IPS-11a (cell line): ENCODE results near the gene SPRR3.

Experiments used
- H3K4me3 ChIP-seq: one replicate; pipeline ENCODE4 v1.5.1; 2013; ENCODE audit warnings: low read depth, low read length, control low read depth

The SPRR3 gene

DNA sequence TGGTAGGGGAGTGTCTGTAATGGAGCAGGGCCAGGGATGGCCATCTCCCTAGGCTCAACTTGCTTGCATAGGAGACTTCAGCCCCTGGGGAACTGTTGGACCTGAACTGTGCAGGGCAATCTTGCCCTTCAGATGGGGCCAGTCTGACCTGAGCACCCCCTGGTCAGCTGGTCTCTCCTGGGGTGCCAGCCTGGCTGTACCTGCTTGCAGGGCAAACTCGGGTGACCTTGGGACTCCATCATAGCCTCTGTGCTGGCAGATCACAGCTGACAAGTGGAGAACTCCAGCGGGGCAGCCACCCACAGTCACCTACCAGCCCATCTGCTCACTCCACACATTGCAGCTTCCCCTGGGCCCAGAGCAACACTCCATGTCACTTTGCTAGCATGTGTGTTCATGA is 47.7 kb downstream of the SPRR3 start:
- no peak overlapping the region for H3K4me3 ChIP-seq
